SK-N-SH (cell line): ENCODE data around the gene SLC4A8. TPM values are rescaled to one million over a fixed set of nuclear protein-coding genes. Genes with fewer than 3 reads are reported as not detected.
A peak's percentile ranks its signal among the peaks of the same experiment; 100 is the strongest.

Experiments used
- CTCF ChIA-PET: fragments of 300-600, 350-600 bp; formaldehyde crosslinking; extraction: SDS; loops from one replicate; lab custom pipeline; 2021; lab: Yijun Ruan, JAX
- POLR2A ChIA-PET: fragments of 350-600 bp; sonication (Branson Sonifier 250); formaldehyde crosslinking; extraction: SDS; loops from one replicate; lab custom pipeline; 2020; ENCODE audit warnings: antibody characterized with exemption, inconsistent platforms; lab: Yijun Ruan, JAX
- DNase-seq: peaks from one replicate; pipeline ENCODE4 v3.0.0; 2012
- H2AFZ ChIP-seq: fragments of 200-600 bp; sonication (generic); 2 replicates; pipeline ENCODE4 v1.8.1; 2016; ENCODE audit warnings: antibody characterized with exemption, mild to moderate bottlenecking, low read depth
- H3F3A ChIP-seq: fragments of 200-600 bp; sonication (generic); replicated peaks from 2 replicates; pipeline ENCODE3; 2016; ENCODE audit warnings: antibody characterized with exemption, mild to moderate bottlenecking; ENCODE audit not compliant: insufficient read depth
- H3K27ac ChIP-seq, 2 experiments: fragments of 200-500 bp in 1 of 2; fragments of 200-600 bp in 1 of 2; sonication (Bioruptor generic) in 1 of 2; sonication (generic), shearing (Covaris generic) in 1 of 2; 2 replicates each; pipeline versions ENCODE4 v1.5.1 to v1.6.1; 2014 to 2016; ENCODE audit warnings: low read depth in 2 of 2, inconsistent platforms in 1 of 2, low read length in 1 of 2, mild to moderate bottlenecking in 1 of 2, mixed read lengths in 1 of 2
- H3K27me3 ChIP-seq: fragments of 200-600 bp; sonication (generic), shearing (Covaris generic); 2 replicates; pipeline ENCODE4 v1.6.1; 2016; ENCODE audit warnings: mixed run types; ENCODE audit not compliant: insufficient read depth
- H3K36me3 ChIP-seq, 2 experiments: fragments of 200-500 bp in 1 of 2; fragments of 200-600 bp in 1 of 2; sonication (Bioruptor generic) in 1 of 2; sonication (generic) in 1 of 2; replicated peaks in 1 of 2; 2 replicates each; pipeline versions ENCODE3 to v1.5.1; 2014 to 2016; ENCODE audit warnings: low read length in 1 of 2, mild to moderate bottlenecking in 1 of 2; ENCODE audit not compliant: insufficient read depth in 2 of 2, control insufficient read depth in 1 of 2
- H3K4me1 ChIP-seq, 2 experiments: fragments of 200-500 bp in 1 of 2; fragments of 200-600 bp in 1 of 2; sonication (Bioruptor generic) in 1 of 2; sonication (generic), shearing (Covaris generic) in 1 of 2; 2 replicates each; pipeline versions ENCODE4 v1.5.1 to v1.6.1; 2014 to 2016; ENCODE audit warnings: low read depth in 1 of 2, low read length in 1 of 2, mixed run types in 1 of 2; ENCODE audit not compliant: insufficient read depth in 2 of 2, control insufficient read depth in 1 of 2
- H3K4me2 ChIP-seq: fragments of 200-600 bp; sonication (generic), shearing (Covaris generic); 2 replicates; pipeline ENCODE4 v1.6.1; 2017; ENCODE audit warnings: mixed run types
- H3K4me3 ChIP-seq, 2 experiments: fragments of 200-500 bp in 1 of 2; fragments of 200-600 bp in 1 of 2; sonication (Bioruptor generic) in 1 of 2; sonication (generic), shearing (Covaris generic) in 1 of 2; 2 replicates each; pipeline versions ENCODE4 v1.5.1 to v1.8.1; 2014 to 2016; ENCODE audit warnings: low read depth in 2 of 2, inconsistent platforms in 1 of 2, low read length in 1 of 2, mild to moderate bottlenecking in 1 of 2, mixed read lengths in 1 of 2, moderate library complexity in 1 of 2
- H3K79me2 ChIP-seq: fragments of 200-600 bp; sonication (generic); 2 replicates; pipeline ENCODE4 v1.8.1; 2017; ENCODE audit warnings: mild to moderate bottlenecking; ENCODE audit not compliant: insufficient read depth
- H3K9ac ChIP-seq: fragments of 200-600 bp; sonication (generic); 2 replicates; pipeline ENCODE4 v1.6.1; 2017; ENCODE audit warnings: mixed run types
- H3K9me2 ChIP-seq: fragments of 200-600 bp; sonication (generic); 2 replicates; pipeline ENCODE4 v1.6.1; 2017; ENCODE audit warnings: mixed run types
- H3K9me3 ChIP-seq: fragments of 200-600 bp; sonication (generic); 2 replicates; pipeline ENCODE4 v1.6.1; 2017; ENCODE audit warnings: mixed run types, mild to moderate bottlenecking, moderate library complexity
- H4K20me1 ChIP-seq: fragments of 200-600 bp; sonication (generic); 2 replicates; pipeline ENCODE4 v1.6.1; 2017; ENCODE audit warnings: mild to moderate bottlenecking, mixed run types; ENCODE audit not compliant: insufficient read depth
- CHD2 ChIP-seq: fragments of 150-350 bp; IDR thresholded peaks from 2 replicates; pipeline ENCODE4 v1.6.1; 2018; ENCODE audit warnings: low read length; ENCODE audit not compliant: partially characterized antibody
- CTCF ChIP-seq: fragments of 200-600 bp; sonication (generic); IDR thresholded peaks from 2 replicates; pipeline ENCODE4 v1.6.1; 2017; ENCODE audit warnings: antibody characterized with exemption, mild to moderate bottlenecking, moderate library complexity
- ELF1 ChIP-seq: IDR thresholded peaks from 2 replicates; pipeline ENCODE4 v1.4.0; 2012
- EP300 ChIP-seq, 2 experiments: IDR thresholded peaks; 2 replicates each; pipeline versions ENCODE4 v1.4.0 to v1.6.1; 2012; ENCODE audit warnings: borderline replicate concordance in 1 of 2, low read depth in 1 of 2, low read length in 1 of 2
- FOSL2 ChIP-seq: IDR thresholded peaks from 2 replicates; pipeline ENCODE4 v1.4.0; 2012; ENCODE audit warnings: low read depth, mild to moderate bottlenecking, moderate library complexity, borderline replicate concordance
- FOXJ3 ChIP-seq: sonication (generic); formaldehyde crosslinking; IDR thresholded peaks from 2 replicates; pipeline ENCODE4 v1.5.1; 2020; ENCODE audit warnings: mild to moderate bottlenecking, missing genetic modification reagents
- FOXM1 ChIP-seq: IDR thresholded peaks from 2 replicates; pipeline ENCODE4 v1.4.0; 2012; ENCODE audit warnings: low read depth, mild to moderate bottlenecking
- GATA2 ChIP-seq: sonication (generic); formaldehyde crosslinking; IDR thresholded peaks from 2 replicates; pipeline ENCODE4 v1.5.0; 2020; ENCODE audit warnings: mild to moderate bottlenecking, missing genetic modification reagents
- JUND ChIP-seq: IDR thresholded peaks from 2 replicates; pipeline ENCODE4 v1.4.0; 2012
- MEF2A ChIP-seq: IDR thresholded peaks from 2 replicates; pipeline ENCODE4 v1.4.0; 2012; ENCODE audit warnings: low read depth, borderline replicate concordance
- MXI1 ChIP-seq: IDR thresholded peaks from 2 replicates; pipeline ENCODE4 v1.6.1; 2012; ENCODE audit warnings: mild to moderate bottlenecking, low read depth, low read length, improper control_type of control experiment
- NFIC ChIP-seq: IDR thresholded peaks from 2 replicates; pipeline ENCODE4 v1.4.0; 2012; ENCODE audit warnings: borderline replicate concordance
- NRF1 ChIP-seq: IDR thresholded peaks from 2 replicates; pipeline ENCODE4 v1.6.1; 2012; ENCODE audit warnings: low read depth, mild to moderate bottlenecking, low read length
- PBX3 ChIP-seq: IDR thresholded peaks from 2 replicates; pipeline ENCODE4; 2012
- POLR2AphosphoS5 ChIP-seq: IDR thresholded peaks from 2 replicates; pipeline ENCODE4 v1.6.1; 2012; ENCODE audit warnings: low read depth, low read length
- RAD21 ChIP-seq: IDR thresholded peaks from 2 replicates; pipeline ENCODE4 v1.6.1; 2012; ENCODE audit warnings: mild to moderate bottlenecking, low read length
- RCOR1 ChIP-seq: fragments of 150-350 bp; IDR thresholded peaks from 2 replicates; pipeline ENCODE4 v1.6.1; 2017; ENCODE audit warnings: antibody characterized with exemption, low read length
- RFX5 ChIP-seq: IDR thresholded peaks from 2 replicates; pipeline ENCODE4 v1.6.1; 2012; ENCODE audit warnings: mild to moderate bottlenecking, improper control_type of control experiment, low read length
- SIN3A ChIP-seq: IDR thresholded peaks from 2 replicates; pipeline ENCODE4 v1.6.1; 2012; ENCODE audit warnings: low read depth, mild to moderate bottlenecking, low read length, moderate library complexity, borderline replicate concordance
- SMC3 ChIP-seq: IDR thresholded peaks from 2 replicates; pipeline ENCODE4 v1.6.1; 2012; ENCODE audit warnings: low read depth, low read length, improper control_type of control experiment
- TAF1 ChIP-seq: IDR thresholded peaks from 2 replicates; pipeline ENCODE4 v1.6.1; 2012; ENCODE audit warnings: low read depth, mild to moderate bottlenecking, low read length, moderate library complexity, borderline replicate concordance
- TEAD4 ChIP-seq: IDR thresholded peaks from 2 replicates; pipeline ENCODE4 v1.4.0; 2012; ENCODE audit warnings: mild to moderate bottlenecking, borderline replicate concordance; ENCODE audit not compliant: insufficient read depth
- USF1 ChIP-seq: IDR thresholded peaks from 2 replicates; pipeline ENCODE4 v1.4.0; 2012; ENCODE audit warnings: low read depth, borderline replicate concordance
- YY1 ChIP-seq: IDR thresholded peaks from 2 replicates; pipeline ENCODE4 v1.4.0; 2012; ENCODE audit warnings: low read depth, mild to moderate bottlenecking
- WGBS: methylation state at CpG from one replicate; pipeline ENCODE4 v1.1.6; 2017; ENCODE audit warnings: low lambda C conversion rate; 5-methylcytosine and 5-hydroxymethylcytosine counted together
- polyA plus RNA-seq, 3 experiments: library from polyadenylated mRNA; depleted of rRNA; stranded (reverse); fragments of >200 nt; gene quantifications; 2 replicates each; pipeline ENCODE4 v1.2.3, GENCODE V29; 2012

SLC4A8 gene
- polyA plus RNA-seq, 1 of the 3 experiments (the other 2 are of a cell fraction) = 5.2 TPM

GRCh38 chr12:51504851-51505250, 80.2 kb downstream of the SLC4A8 start:
- H3K4me2 ChIP-seq = no peak overlapping the region
- peaks cover under 1% of the 10 kb centered on the region for H3F3A ChIP-seq
- TF ChIP-seq NRF1 (no peak), FOSL2 (no peak), RFX5 (no peak), NFIC (no peak), CHD2 (no peak), MEF2A (no peak), MXI1 (no peak), RAD21 (no peak), USF1 (no peak), TEAD4 (no peak), TAF1 (no peak), GATA2 (CRISPR knock-in tag) (no peak), YY1 (no peak)
- no peak overlapping the region for H3K4me3 ChIP-seq
- H3K27me3 ChIP-seq = no peaks in the 10 kb centered on the region
- no peaks in the 10 kb centered on the region for H3K9me2 ChIP-seq
- no peak overlapping the region for H3K9ac ChIP-seq
- DNase-seq = no peak
- H3K9me3 ChIP-seq = no peaks in the 10 kb centered on the region
- H3K4me1 ChIP-seq = peaks cover 0 to 13% of the 10 kb centered on the region in 2 experiments; a peak in 2 of 4 replicates
- POLR2A ChIA-PET = no interaction called here
- H3K79me2 ChIP-seq = no peaks in the 10 kb centered on the region
- H3K27ac ChIP-seq = peak overlapping the region in 1 of 2 experiments; percentile 82; a peak in 1 of 4 replicates
- H3K36me3 ChIP-seq = no peaks in the 10 kb centered on the region
- no peaks in the 10 kb centered on the region for H4K20me1 ChIP-seq
- CTCF ChIA-PET = interaction anchor here (1.6 kb wide), 1 partner anchor 83 kb away, joined by 6 read pairs; no protein-coding TSS in a partner anchor
- no peak overlapping the region for H2AFZ ChIP-seq
- 90% methylated on average over 3 of the region's 3 CpGs for WGBS

- POLR2A ChIA-PET = no interaction called here
- Histone ChIP-seq H3K9me2 (no peaks in the 10 kb centered on the region), H3K79me2 (no peaks in the 10 kb centered on the region), H3K4me2 (no peak overlapping the region), H4K20me1 (no peaks in the 10 kb centered on the region), H3K27me3 (no peaks in the 10 kb centered on the region), H3K4me3 (no peak overlapping the region), H3K36me3 (no peaks in the 10 kb centered on the region), H3K9me3 (no peaks in the 10 kb centered on the region), H3K27ac (peak overlapping the region in 1 of 2 experiments; percentile 82; a peak in 2 of 4 replicates), H3K4me1 (peaks cover 0 to 13% of the 10 kb centered on the region in 2 experiments; a peak in 2 of 4 replicates), H3K9ac (no peak overlapping the region), H3F3A (no peaks in the 10 kb centered on the region), H2AFZ (no peak overlapping the region)
- CTCF ChIA-PET = interaction anchor here (1.3 to 1.6 kb wide), 2 partner anchors 16 to 84 kb away, joined by 3 to 6 read pairs; no protein-coding TSS in a partner anchor
- DNase-seq = peak; percentile 39
- WGBS = 68% methylated on average over 6 of the region's 6 CpGs
- TF ChIP-seq FOSL2 (no peak), EP300 (IDR thresholded peaks at IDR 0.05; ENCODE audit: borderline replicate concordance in 1 of 2, low read depth in 1 of 2, low read length in 1 of 2) (peak in 1 of 2 experiments; percentile 25; a peak in 2 of 4 replicates), MEF2A (no peak), RFX5 (no peak), TAF1 (no peak), USF1 (no peak), CTCF (no peak), RCOR1 (no peak), JUND (no peak), SMC3 (no peak), CHD2 (no peak), FOXM1 (no peak), SIN3A (no peak), FOXJ3 (CRISPR knock-in tag) (no peak), ELF1 (no peak), POLR2AphosphoS5 (no peak), PBX3 (peak; percentile 29; the same call in 1 of the 2 replicates)
These were observed 80.9 kb downstream of the SLC4A8 start for GRCh38 chr12:51505360-51506105.
